ENCODE measurements around the gene RNU7-1. TPM values are rescaled to one million over a fixed set of nuclear protein-coding genes. Genes with fewer than 3 reads are reported as not detected.

The RNU7-1 gene
- total and polyA plus RNA-seq, 9 of the 15 experiments (the other 6 are each of a cell fraction or from before 2014, with no cell fraction given) = not detected

GRCh38 chr12:6944381-6945186 is 968 bp downstream of the RNU7-1 start:
- peak; percentile 87 for FAIRE-seq
- peaks cover 13% of the 10 kb centered on the region for H3K79me2 ChIP-seq (ENCODE audit: control insufficient read depth, insufficient read depth, low read length)
- intact Hi-C loops (cut with micrococcal nuclease) (loop anchor here (1.0 to 5.0 kb wide), 5 partner anchors 20 to 164 kb away; partner anchors contain the start of genes C1RL and TPI1), in situ Hi-C loops (cut with MboI) (loop anchor here (5.0 kb wide), 1 partner anchor 77 kb away; the partner anchor contains the start of gene TPI1)
- peaks cover 13 to 50% of the 10 kb centered on the region in 2 experiments for H3K4me1 ChIP-seq (replicated peaks in 1 of 2; ENCODE audit: control insufficient read depth in 2 of 2, insufficient read depth in 2 of 2, low read length in 2 of 2)
- H3K27ac ChIP-seq (ENCODE audit: extremely low read depth, low read depth, low read length) = peak overlapping the region; percentile 96
- BruUV-seq (replicated peaks) = no TSS peak
- no peaks in the 10 kb centered on the region for H3K9me3 ChIP-seq (replicated peaks; ENCODE audit: control insufficient read depth, insufficient read depth, low read depth, low read length)
- H3K9ac ChIP-seq (ENCODE audit: insufficient read depth in 1 of 2, low read depth in 2 of 2, low read length in 2 of 2) = peak overlapping the region; percentile 86 to 88
- ChIA-PET CTCF (ENCODE audit: low intra/inter-chr PET ratio) (interaction anchor here (1.3 to 2.3 kb wide), 5 partner anchors 17 to 165 kb away, joined by 4 to 14 read pairs (median 12); partner anchors contain the start of gene C1R), POLR2A (interaction anchor here (0.5 to 6.3 kb wide), 40 partner anchors 10 to 322 kb away, joined by 3 to 98 read pairs (median 5); partner anchors contain the start of genes ATN1, C1RL, CDCA3 and LRRC23)
- peak overlapping the region; percentile 94 for H3K4me2 ChIP-seq (ENCODE audit: insufficient read depth, low read length)
- peak; percentile 55 to 92 (median 65) for DNase-seq (ENCODE audit: extremely low read depth in 1 of 4, low spot score in 3 of 4)
- H2AFZ ChIP-seq (ENCODE audit: low read depth, low read length) = peak overlapping the region; percentile 79
- H3K27me3 ChIP-seq (ENCODE audit: control insufficient read depth in 2 of 2, insufficient read depth in 2 of 2, low read length in 2 of 2) = no peaks in the 10 kb centered on the region
- peak; percentile 72 for ATAC-seq
- H3K9me1 ChIP-seq (ENCODE audit: control insufficient read depth, insufficient read depth, low read length) = no peaks in the 10 kb centered on the region
- no peaks in the 10 kb centered on the region for H4K20me1 ChIP-seq (replicated peaks; ENCODE audit: control insufficient read depth, insufficient read depth, low read length)
- peak overlapping the region; percentile 49 for H3K4me3 ChIP-seq
- 2% methylated on average over 39 of the region's 48 CpGs for WGBS (ENCODE audit: insufficient coverage, low coverage, missing lambda C conversion rate)
- peaks cover 24% of the 10 kb centered on the region; the same call in 2 of the 3 replicates for H3K36me3 ChIP-seq (ENCODE audit: control insufficient read depth, insufficient read depth, low read length)
- no peak for TF ChIP-seq HOMEZ (CRISPR knock-in tag; IDR thresholded peaks at IDR 0.05)
- no peak for TF ChIP-seq ZNF696 (CRISPR knock-in tag; conservative IDR thresholded peaks at IDR 0.05)
- TF ChIP-seq ZSCAN29 (IDR thresholded peaks at IDR 0.05) = peak; percentile 95
- no peak for TF ChIP-seq NFE2L1 (tag; IDR thresholded peaks at IDR 0.05; ENCODE audit: borderline replicate concordance, low read depth)
- no peak for TF ChIP-seq NCOA6 (IDR thresholded peaks at IDR 0.05)
- no peak for TF ChIP-seq GATA2 (CRISPR knock-in tag; IDR thresholded peaks at IDR 0.05)
- TF ChIP-seq ATF1 (CRISPR knock-in tag; IDR thresholded peaks at IDR 0.05) = no peak
- peak; percentile 19; the same call in 1 of the 2 replicates for TF ChIP-seq ATF1 (tag; IDR thresholded peaks at IDR 0.05)
- TF ChIP-seq FOXM1 (IDR thresholded peaks at IDR 0.05; ENCODE audit: low read depth) = no peak
- TF ChIP-seq FOXM1 (CRISPR knock-in tag; IDR thresholded peaks at IDR 0.05; ENCODE audit: low read depth) = no peak
- TF ChIP-seq, protein P1, sequence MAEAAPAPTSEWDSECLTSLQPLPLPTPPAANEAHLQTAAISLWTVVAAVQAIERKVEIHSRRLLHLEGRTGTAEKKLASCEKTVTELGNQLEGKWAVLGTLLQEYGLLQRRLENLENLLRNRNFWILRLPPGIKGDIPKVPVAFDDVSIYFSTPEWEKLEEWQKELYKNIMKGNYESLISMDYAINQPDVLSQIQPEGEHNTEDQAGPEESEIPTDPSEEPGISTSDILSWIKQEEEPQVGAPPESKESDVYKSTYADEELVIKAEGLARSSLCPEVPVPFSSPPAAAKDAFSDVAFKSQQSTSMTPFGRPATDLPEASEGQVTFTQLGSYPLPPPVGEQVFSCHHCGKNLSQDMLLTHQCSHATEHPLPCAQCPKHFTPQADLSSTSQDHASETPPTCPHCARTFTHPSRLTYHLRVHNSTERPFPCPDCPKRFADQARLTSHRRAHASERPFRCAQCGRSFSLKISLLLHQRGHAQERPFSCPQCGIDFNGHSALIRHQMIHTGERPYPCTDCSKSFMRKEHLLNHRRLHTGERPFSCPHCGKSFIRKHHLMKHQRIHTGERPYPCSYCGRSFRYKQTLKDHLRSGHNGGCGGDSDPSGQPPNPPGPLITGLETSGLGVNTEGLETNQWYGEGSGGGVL (CRISPR knock-in tag; IDR thresholded peaks at IDR 0.05) = no peak
- TF ChIP-seq XRCC4 (IDR thresholded peaks at IDR 0.05; ENCODE audit: extremely low read depth, insufficient read depth, insufficient read length) = no peak
- TF ChIP-seq ZNF140 (CRISPR knock-in tag; IDR thresholded peaks at IDR 0.05) = no peak
- TF ChIP-seq, protein P2, sequence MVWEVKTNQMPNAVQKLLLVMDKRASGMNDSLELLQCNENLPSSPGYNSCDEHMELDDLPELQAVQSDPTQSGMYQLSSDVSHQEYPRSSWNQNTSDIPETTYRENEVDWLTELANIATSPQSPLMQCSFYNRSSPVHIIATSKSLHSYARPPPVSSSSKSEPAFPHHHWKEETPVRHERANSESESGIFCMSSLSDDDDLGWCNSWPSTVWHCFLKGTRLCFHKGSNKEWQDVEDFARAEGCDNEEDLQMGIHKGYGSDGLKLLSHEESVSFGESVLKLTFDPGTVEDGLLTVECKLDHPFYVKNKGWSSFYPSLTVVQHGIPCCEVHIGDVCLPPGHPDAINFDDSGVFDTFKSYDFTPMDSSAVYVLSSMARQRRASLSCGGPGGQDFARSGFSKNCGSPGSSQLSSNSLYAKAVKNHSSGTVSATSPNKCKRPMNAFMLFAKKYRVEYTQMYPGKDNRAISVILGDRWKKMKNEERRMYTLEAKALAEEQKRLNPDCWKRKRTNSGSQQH (CRISPR knock-in tag; IDR thresholded peaks at IDR 0.05) = no peak

Measured in K562 (cell line).